ENCODE results near the gene DMBX1. TPM values are rescaled to one million over a fixed set of nuclear protein-coding genes. Genes with fewer than 3 reads are reported as not detected.

The DMBX1 gene
- total and polyA plus RNA-seq, 9 of the 15 experiments (the other 6 are each of a cell fraction or from before 2014, with no cell fraction given): 0.25 to 4.3 (median 1.0) TPM

DNA sequence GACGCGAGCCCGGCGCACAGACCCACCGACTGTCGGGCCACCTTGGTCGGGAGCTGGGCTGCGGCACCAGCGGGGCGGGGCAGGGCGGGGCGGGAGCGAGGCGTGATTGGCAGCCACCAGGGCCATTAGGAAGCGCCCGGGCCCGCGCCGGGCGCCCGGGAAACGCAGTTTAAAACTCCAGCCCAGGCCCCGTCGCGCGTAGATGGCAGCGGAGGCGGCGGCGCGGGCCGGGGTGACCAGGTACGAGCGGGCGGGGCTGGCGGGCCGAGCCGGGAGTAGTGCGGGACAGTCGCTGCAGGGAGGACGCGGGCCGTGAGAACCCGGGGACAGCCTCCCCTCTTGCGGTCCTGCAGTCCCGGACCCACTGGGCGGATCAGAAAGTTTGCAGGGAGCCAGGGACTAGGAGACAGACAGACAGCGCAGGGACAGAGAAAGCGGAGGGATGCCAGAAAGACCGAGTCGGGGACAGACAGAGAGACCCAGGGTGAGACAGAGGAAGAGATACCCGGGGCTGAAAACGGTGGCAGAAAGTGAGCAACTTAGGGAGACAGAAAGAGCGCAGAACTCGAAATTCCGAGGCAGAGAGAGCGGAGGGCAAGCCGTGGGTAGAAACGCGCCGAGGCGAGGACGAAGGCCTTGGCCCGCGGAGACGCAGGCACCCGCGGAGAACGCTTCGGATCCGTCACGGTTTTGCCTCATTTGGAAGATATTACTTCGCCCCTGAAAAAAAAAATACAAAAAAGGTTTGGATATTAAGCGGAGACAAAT lies at the start of gene DMBX1 (continued):
- TF ChIP-seq, protein P1, sequence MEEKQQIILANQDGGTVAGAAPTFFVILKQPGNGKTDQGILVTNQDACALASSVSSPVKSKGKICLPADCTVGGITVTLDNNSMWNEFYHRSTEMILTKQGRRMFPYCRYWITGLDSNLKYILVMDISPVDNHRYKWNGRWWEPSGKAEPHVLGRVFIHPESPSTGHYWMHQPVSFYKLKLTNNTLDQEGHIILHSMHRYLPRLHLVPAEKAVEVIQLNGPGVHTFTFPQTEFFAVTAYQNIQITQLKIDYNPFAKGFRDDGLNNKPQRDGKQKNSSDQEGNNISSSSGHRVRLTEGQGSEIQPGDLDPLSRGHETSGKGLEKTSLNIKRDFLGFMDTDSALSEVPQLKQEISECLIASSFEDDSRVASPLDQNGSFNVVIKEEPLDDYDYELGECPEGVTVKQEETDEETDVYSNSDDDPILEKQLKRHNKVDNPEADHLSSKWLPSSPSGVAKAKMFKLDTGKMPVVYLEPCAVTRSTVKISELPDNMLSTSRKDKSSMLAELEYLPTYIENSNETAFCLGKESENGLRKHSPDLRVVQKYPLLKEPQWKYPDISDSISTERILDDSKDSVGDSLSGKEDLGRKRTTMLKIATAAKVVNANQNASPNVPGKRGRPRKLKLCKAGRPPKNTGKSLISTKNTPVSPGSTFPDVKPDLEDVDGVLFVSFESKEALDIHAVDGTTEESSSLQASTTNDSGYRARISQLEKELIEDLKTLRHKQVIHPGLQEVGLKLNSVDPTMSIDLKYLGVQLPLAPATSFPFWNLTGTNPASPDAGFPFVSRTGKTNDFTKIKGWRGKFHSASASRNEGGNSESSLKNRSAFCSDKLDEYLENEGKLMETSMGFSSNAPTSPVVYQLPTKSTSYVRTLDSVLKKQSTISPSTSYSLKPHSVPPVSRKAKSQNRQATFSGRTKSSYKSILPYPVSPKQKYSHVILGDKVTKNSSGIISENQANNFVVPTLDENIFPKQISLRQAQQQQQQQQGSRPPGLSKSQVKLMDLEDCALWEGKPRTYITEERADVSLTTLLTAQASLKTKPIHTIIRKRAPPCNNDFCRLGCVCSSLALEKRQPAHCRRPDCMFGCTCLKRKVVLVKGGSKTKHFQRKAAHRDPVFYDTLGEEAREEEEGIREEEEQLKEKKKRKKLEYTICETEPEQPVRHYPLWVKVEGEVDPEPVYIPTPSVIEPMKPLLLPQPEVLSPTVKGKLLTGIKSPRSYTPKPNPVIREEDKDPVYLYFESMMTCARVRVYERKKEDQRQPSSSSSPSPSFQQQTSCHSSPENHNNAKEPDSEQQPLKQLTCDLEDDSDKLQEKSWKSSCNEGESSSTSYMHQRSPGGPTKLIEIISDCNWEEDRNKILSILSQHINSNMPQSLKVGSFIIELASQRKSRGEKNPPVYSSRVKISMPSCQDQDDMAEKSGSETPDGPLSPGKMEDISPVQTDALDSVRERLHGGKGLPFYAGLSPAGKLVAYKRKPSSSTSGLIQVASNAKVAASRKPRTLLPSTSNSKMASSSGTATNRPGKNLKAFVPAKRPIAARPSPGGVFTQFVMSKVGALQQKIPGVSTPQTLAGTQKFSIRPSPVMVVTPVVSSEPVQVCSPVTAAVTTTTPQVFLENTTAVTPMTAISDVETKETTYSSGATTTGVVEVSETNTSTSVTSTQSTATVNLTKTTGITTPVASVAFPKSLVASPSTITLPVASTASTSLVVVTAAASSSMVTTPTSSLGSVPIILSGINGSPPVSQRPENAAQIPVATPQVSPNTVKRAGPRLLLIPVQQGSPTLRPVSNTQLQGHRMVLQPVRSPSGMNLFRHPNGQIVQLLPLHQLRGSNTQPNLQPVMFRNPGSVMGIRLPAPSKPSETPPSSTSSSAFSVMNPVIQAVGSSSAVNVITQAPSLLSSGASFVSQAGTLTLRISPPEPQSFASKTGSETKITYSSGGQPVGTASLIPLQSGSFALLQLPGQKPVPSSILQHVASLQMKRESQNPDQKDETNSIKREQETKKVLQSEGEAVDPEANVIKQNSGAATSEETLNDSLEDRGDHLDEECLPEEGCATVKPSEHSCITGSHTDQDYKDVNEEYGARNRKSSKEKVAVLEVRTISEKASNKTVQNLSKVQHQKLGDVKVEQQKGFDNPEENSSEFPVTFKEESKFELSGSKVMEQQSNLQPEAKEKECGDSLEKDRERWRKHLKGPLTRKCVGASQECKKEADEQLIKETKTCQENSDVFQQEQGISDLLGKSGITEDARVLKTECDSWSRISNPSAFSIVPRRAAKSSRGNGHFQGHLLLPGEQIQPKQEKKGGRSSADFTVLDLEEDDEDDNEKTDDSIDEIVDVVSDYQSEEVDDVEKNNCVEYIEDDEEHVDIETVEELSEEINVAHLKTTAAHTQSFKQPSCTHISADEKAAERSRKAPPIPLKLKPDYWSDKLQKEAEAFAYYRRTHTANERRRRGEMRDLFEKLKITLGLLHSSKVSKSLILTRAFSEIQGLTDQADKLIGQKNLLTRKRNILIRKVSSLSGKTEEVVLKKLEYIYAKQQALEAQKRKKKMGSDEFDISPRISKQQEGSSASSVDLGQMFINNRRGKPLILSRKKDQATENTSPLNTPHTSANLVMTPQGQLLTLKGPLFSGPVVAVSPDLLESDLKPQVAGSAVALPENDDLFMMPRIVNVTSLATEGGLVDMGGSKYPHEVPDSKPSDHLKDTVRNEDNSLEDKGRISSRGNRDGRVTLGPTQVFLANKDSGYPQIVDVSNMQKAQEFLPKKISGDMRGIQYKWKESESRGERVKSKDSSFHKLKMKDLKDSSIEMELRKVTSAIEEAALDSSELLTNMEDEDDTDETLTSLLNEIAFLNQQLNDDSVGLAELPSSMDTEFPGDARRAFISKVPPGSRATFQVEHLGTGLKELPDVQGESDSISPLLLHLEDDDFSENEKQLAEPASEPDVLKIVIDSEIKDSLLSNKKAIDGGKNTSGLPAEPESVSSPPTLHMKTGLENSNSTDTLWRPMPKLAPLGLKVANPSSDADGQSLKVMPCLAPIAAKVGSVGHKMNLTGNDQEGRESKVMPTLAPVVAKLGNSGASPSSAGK (IDR thresholded peaks at IDR 0.05): no peak
- TF ChIP-seq, protein P2, sequence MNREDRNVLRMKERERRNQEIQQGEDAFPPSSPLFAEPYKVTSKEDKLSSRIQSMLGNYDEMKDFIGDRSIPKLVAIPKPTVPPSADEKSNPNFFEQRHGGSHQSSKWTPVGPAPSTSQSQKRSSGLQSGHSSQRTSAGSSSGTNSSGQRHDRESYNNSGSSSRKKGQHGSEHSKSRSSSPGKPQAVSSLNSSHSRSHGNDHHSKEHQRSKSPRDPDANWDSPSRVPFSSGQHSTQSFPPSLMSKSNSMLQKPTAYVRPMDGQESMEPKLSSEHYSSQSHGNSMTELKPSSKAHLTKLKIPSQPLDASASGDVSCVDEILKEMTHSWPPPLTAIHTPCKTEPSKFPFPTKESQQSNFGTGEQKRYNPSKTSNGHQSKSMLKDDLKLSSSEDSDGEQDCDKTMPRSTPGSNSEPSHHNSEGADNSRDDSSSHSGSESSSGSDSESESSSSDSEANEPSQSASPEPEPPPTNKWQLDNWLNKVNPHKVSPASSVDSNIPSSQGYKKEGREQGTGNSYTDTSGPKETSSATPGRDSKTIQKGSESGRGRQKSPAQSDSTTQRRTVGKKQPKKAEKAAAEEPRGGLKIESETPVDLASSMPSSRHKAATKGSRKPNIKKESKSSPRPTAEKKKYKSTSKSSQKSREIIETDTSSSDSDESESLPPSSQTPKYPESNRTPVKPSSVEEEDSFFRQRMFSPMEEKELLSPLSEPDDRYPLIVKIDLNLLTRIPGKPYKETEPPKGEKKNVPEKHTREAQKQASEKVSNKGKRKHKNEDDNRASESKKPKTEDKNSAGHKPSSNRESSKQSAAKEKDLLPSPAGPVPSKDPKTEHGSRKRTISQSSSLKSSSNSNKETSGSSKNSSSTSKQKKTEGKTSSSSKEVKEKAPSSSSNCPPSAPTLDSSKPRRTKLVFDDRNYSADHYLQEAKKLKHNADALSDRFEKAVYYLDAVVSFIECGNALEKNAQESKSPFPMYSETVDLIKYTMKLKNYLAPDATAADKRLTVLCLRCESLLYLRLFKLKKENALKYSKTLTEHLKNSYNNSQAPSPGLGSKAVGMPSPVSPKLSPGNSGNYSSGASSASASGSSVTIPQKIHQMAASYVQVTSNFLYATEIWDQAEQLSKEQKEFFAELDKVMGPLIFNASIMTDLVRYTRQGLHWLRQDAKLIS (CRISPR knock-in tag; IDR thresholded peaks at IDR 0.05): no peak
- peak; percentile 46; the same call in 1 of the 2 replicates for TF ChIP-seq CREM (IDR thresholded peaks at IDR 0.05; ENCODE audit: low read depth)
- no peak for TF ChIP-seq MECOM (CRISPR knock-in tag; IDR thresholded peaks at IDR 0.05)
- TF ChIP-seq, protein P3, sequence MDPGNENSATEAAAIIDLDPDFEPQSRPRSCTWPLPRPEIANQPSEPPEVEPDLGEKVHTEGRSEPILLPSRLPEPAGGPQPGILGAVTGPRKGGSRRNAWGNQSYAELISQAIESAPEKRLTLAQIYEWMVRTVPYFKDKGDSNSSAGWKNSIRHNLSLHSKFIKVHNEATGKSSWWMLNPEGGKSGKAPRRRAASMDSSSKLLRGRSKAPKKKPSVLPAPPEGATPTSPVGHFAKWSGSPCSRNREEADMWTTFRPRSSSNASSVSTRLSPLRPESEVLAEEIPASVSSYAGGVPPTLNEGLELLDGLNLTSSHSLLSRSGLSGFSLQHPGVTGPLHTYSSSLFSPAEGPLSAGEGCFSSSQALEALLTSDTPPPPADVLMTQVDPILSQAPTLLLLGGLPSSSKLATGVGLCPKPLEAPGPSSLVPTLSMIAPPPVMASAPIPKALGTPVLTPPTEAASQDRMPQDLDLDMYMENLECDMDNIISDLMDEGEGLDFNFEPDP (CRISPR knock-in tag; IDR thresholded peaks at IDR 0.05): no peak
- no peak for TF ChIP-seq C11orf30 (IDR thresholded peaks at IDR 0.05; ENCODE audit: low read depth)
- TF ChIP-seq, protein P4, sequence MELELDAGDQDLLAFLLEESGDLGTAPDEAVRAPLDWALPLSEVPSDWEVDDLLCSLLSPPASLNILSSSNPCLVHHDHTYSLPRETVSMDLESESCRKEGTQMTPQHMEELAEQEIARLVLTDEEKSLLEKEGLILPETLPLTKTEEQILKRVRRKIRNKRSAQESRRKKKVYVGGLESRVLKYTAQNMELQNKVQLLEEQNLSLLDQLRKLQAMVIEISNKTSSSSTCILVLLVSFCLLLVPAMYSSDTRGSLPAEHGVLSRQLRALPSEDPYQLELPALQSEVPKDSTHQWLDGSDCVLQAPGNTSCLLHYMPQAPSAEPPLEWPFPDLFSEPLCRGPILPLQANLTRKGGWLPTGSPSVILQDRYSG (tag; conservative IDR thresholded peaks at IDR 0.05; ENCODE audit: low read depth): no peak
